ENCODE measurements around the gene BBS9. TPM values are rescaled to one million over a fixed set of nuclear protein-coding genes. Genes with fewer than 3 reads are reported as not detected.

Gene BBS9
- total RNA-seq, 1 donor from 2014 or later, result 22.6 TPM

GRCh38 chr7:33276325-33276724 is 147.0 kb downstream of the BBS9 start:
- Mint-ChIP-seq H3K36me3 (ENCODE audit: unreplicated experiment) (peaks cover 15% of the 10 kb centered on the region), H3K27me3 (ENCODE audit: unreplicated experiment) (no peaks in the 10 kb centered on the region), H3K4me1 (ENCODE audit: unreplicated experiment) (no peaks in the 10 kb centered on the region), H3K27ac (ENCODE audit: unreplicated experiment) (no peak overlapping the region), H3K4me3 (ENCODE audit: unreplicated experiment) (no peak overlapping the region), H3K9me3 (ENCODE audit: unreplicated experiment) (peaks cover 16% of the 10 kb centered on the region)
- TF ChIP-seq, protein P1, sequence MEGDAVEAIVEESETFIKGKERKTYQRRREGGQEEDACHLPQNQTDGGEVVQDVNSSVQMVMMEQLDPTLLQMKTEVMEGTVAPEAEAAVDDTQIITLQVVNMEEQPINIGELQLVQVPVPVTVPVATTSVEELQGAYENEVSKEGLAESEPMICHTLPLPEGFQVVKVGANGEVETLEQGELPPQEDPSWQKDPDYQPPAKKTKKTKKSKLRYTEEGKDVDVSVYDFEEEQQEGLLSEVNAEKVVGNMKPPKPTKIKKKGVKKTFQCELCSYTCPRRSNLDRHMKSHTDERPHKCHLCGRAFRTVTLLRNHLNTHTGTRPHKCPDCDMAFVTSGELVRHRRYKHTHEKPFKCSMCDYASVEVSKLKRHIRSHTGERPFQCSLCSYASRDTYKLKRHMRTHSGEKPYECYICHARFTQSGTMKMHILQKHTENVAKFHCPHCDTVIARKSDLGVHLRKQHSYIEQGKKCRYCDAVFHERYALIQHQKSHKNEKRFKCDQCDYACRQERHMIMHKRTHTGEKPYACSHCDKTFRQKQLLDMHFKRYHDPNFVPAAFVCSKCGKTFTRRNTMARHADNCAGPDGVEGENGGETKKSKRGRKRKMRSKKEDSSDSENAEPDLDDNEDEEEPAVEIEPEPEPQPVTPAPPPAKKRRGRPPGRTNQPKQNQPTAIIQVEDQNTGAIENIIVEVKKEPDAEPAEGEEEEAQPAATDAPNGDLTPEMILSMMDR (IDR thresholded peaks at IDR 0.05), result no peak
- no peak for DNase-seq (ENCODE audit: extremely low spot score, unreplicated experiment)

GRCh38 chr7:33276729-33277128 is 147.4 kb downstream of the BBS9 start:
- no peaks in the 10 kb centered on the region for H3K27me3 Mint-ChIP-seq (ENCODE audit: unreplicated experiment)
- H3K4me3 Mint-ChIP-seq (ENCODE audit: unreplicated experiment), result no peak overlapping the region
- TF ChIP-seq, protein P1 (IDR thresholded peaks at IDR 0.05), result no peak
- H3K36me3 Mint-ChIP-seq (ENCODE audit: unreplicated experiment), result peaks cover 11% of the 10 kb centered on the region
- DNase-seq (ENCODE audit: extremely low spot score, unreplicated experiment), result no peak
- no peaks in the 10 kb centered on the region for H3K4me1 Mint-ChIP-seq (ENCODE audit: unreplicated experiment)
- peaks cover 12% of the 10 kb centered on the region for H3K9me3 Mint-ChIP-seq (ENCODE audit: unreplicated experiment)
- H3K27ac Mint-ChIP-seq (ENCODE audit: unreplicated experiment), result no peak overlapping the region

DNA sequence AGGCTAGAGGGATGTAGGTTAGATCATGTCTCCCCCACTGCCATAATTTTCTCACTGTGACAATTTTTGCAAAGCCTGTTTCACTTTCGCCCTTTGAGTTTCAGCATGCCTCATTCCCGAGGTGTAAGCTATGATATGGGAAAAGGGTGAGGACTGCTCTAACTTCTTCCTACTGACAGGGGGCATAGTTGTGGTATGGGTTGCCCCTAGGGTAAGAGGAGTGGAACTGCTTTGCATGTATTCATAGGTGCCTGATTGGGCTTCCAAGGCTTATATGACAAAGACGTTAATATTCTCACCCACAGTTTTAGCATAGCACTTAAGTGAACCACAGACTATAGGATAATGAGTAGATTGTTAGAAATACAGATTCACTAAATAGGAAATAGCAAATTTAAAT is 148.7 kb downstream of the BBS9 start:
- TF ChIP-seq, protein P1 (IDR thresholded peaks at IDR 0.05), result no peak
- Mint-ChIP-seq H3K27ac (ENCODE audit: unreplicated experiment) (no peak overlapping the region), H3K27me3 (ENCODE audit: unreplicated experiment) (no peaks in the 10 kb centered on the region), H3K4me3 (ENCODE audit: unreplicated experiment) (no peak overlapping the region), H3K9me3 (ENCODE audit: unreplicated experiment) (peaks cover 10% of the 10 kb centered on the region), H3K4me1 (ENCODE audit: unreplicated experiment) (no peaks in the 10 kb centered on the region), H3K36me3 (ENCODE audit: unreplicated experiment) (peaks cover 11% of the 10 kb centered on the region)
- no peak for DNase-seq (ENCODE audit: extremely low spot score, unreplicated experiment)

GRCh38 chr7:33286501-33286900 is 157.1 kb downstream of the BBS9 start:
- H3K27me3 Mint-ChIP-seq (ENCODE audit: unreplicated experiment), result no peaks in the 10 kb centered on the region
- H3K4me3 Mint-ChIP-seq (ENCODE audit: unreplicated experiment), result no peak overlapping the region
- no peak for DNase-seq (ENCODE audit: extremely low spot score, unreplicated experiment)
- peaks cover 2% of the 10 kb centered on the region for H3K4me1 Mint-ChIP-seq (ENCODE audit: unreplicated experiment)
- H3K36me3 Mint-ChIP-seq (ENCODE audit: unreplicated experiment), result peaks cover 14% of the 10 kb centered on the region
- TF ChIP-seq, protein P1 (IDR thresholded peaks at IDR 0.05), result no peak
- no peak overlapping the region for H3K27ac Mint-ChIP-seq (ENCODE audit: unreplicated experiment)
- peaks cover 20% of the 10 kb centered on the region for H3K9me3 Mint-ChIP-seq (ENCODE audit: unreplicated experiment)

DNA sequence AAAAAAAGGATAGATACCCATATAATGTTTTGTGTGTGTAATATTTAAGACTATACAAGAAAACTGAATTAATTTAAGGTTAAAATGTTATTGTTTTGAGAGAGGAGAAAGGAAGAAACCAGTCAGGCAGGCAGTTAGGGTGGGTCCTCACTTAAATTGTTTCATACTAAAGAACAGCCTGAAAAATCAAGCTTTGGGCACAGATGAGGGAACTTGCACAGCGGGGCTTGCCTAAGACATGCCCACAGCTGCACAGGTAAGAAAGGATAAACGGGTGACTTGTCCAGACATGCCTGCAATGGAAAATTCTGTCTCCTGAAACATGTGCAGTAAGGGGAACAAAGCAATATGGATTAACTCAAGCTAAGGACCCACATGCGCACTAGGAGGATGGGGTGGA is 158.4 kb downstream of the BBS9 start:
- Mint-ChIP-seq H3K36me3 (ENCODE audit: unreplicated experiment) (peaks cover 14% of the 10 kb centered on the region), H3K4me1 (ENCODE audit: unreplicated experiment) (peaks cover 2% of the 10 kb centered on the region), H3K4me3 (ENCODE audit: unreplicated experiment) (no peak overlapping the region), H3K27me3 (ENCODE audit: unreplicated experiment) (no peaks in the 10 kb centered on the region), H3K9me3 (ENCODE audit: unreplicated experiment) (peaks cover 20% of the 10 kb centered on the region), H3K27ac (ENCODE audit: unreplicated experiment) (no peak overlapping the region)
- no peak for DNase-seq (ENCODE audit: extremely low spot score, unreplicated experiment)
- TF ChIP-seq, protein P1 (IDR thresholded peaks at IDR 0.05), result no peak
